Common myeloid progenitor, CD34-positive (primary cell): Measurements from ENCODE around the gene RAPGEF2.

Experiments
- CTCF ChIA-PET: fragments of 350-600 bp; sonication (Branson Sonifier 250); formaldehyde crosslinking; loops from one replicate; lab custom pipeline; 2021; ENCODE audit warnings: antibody characterized with exemption; lab: Charles Lee
- POLR2A ChIA-PET: fragments of 350-600 bp; sonication (Branson Sonifier 250); formaldehyde crosslinking; loops from one replicate; lab custom pipeline; 2021; ENCODE audit warnings: antibody characterized with exemption; lab: Charles Lee
- DNase-seq, 3 donors: peaks; one replicate each; pipeline versions ENCODE4 v3.0.0 to v3.0.0-alpha.2; 2013
- H3K27ac ChIP-seq, 2 experiments: 1 replicate in 1 of 2; 2 replicates in 1 of 2; pipeline ENCODE4 v1.7.0; 2013; ENCODE audit warnings: inconsistent platforms in 2 of 2, low read length in 2 of 2, mild to moderate bottlenecking in 2 of 2, low read depth in 1 of 2, moderate library complexity in 1 of 2; ENCODE audit not compliant: severe bottlenecking in 2 of 2, insufficient read depth in 1 of 2, poor library complexity in 1 of 2
- H3K27me3 ChIP-seq, 5 experiments: replicated peaks in 2 of 5; 1 replicate in 3 of 5; 2 replicates in 2 of 5; pipeline versions ENCODE4 v1.6.1 to v1.7.0; 2013; ENCODE audit warnings: low read length in 4 of 5, mild to moderate bottlenecking in 2 of 5, moderate library complexity in 2 of 5, inconsistent platforms in 1 of 5; ENCODE audit not compliant: insufficient read depth in 5 of 5, control insufficient read depth in 4 of 5
- H3K36me3 ChIP-seq, 4 experiments: 1 replicate in 2 of 4; 2 replicates in 2 of 4; pipeline versions ENCODE4 v1.6.1 to v1.7.0; 2013; ENCODE audit warnings: low read length in 3 of 4, control low read depth in 1 of 4, mild to moderate bottlenecking in 1 of 4; ENCODE audit not compliant: control insufficient read depth in 4 of 4, insufficient read depth in 4 of 4
- H3K4me1 ChIP-seq, 4 experiments: 1 replicate in 3 of 4; 2 replicates in 1 of 4; pipeline versions ENCODE4 v1.6.1 to v1.7.1; 2013; ENCODE audit warnings: low read length in 3 of 4, mild to moderate bottlenecking in 3 of 4, control low read depth in 1 of 4, inconsistent platforms in 1 of 4, moderate library complexity in 1 of 4; ENCODE audit not compliant: control insufficient read depth in 4 of 4, insufficient read depth in 4 of 4; ENCODE audit errors: control extremely low read depth in 1 of 4
- H3K4me3 ChIP-seq, 7 experiments: 1 replicate in 4 of 7; 2 replicates in 3 of 7; pipeline versions ENCODE4 v1.5.1 to v1.7.0; 2013; ENCODE audit warnings: mild to moderate bottlenecking in 7 of 7, low read length in 6 of 7, moderate library complexity in 6 of 7, inconsistent platforms in 2 of 7, low read depth in 2 of 7, control low read depth in 1 of 7; ENCODE audit not compliant: insufficient read depth in 4 of 7, control insufficient read depth in 1 of 7; ENCODE audit errors: extremely low read depth in 1 of 7
- H3K9me3 ChIP-seq, 5 experiments: 1 replicate in 4 of 5; 2 replicates in 1 of 5; pipeline versions ENCODE4 v1.6.1 to v1.7.1; 2013; ENCODE audit warnings: low read length in 4 of 5, mild to moderate bottlenecking in 2 of 5, inconsistent platforms in 1 of 5, low read depth in 1 of 5, moderate library complexity in 1 of 5; ENCODE audit not compliant: control insufficient read depth in 4 of 5, insufficient read depth in 2 of 5; ENCODE audit errors: control extremely low read depth in 1 of 5
- WGBS: methylation state at CpG from one replicate; pipeline ENCODE4 v1.1.5; 2013; ENCODE audit not compliant: insufficient coverage; 5-methylcytosine and 5-hydroxymethylcytosine counted together

RAPGEF2 gene

GRCh38 chr4:159210975-159211374 is 108.1 kb downstream of the RAPGEF2 start:
- no peak overlapping the region for H3K4me3 ChIP-seq
- H3K36me3 ChIP-seq = peaks cover 5 to 16% (median 12%) of the 10 kb centered on the region in 4 experiments
- ChIA-PET CTCF (interaction anchor here (1.1 to 1.4 kb wide), 4 partner anchors 9 to 359 kb away, joined by 3 to 5 read pairs (median 3); no protein-coding TSS in a partner anchor), POLR2A (no interaction called here)
- no peak overlapping the region for H3K27ac ChIP-seq
- DNase-seq = no peak
- peaks cover 10 to 25% (median 18%) of the 10 kb centered on the region in 4 experiments for H3K4me1 ChIP-seq
- WGBS = 100% methylated on average over 1 of the region's 3 CpGs
- no peaks in the 10 kb centered on the region for H3K27me3 ChIP-seq
- no peaks in the 10 kb centered on the region for H3K9me3 ChIP-seq

GRCh38 chr4:159212675-159213293 is 109.9 kb downstream of the RAPGEF2 start:
- DNase-seq = no peak
- Histone ChIP-seq H3K36me3 (peaks cover 6 to 16% (median 13%) of the 10 kb centered on the region in 4 experiments), H3K4me3 (no peak overlapping the region), H3K27me3 (no peaks in the 10 kb centered on the region), H3K27ac (no peak overlapping the region), H3K4me1 (peaks cover 0 to 8% (median 3%) of the 10 kb centered on the region in 4 experiments), H3K9me3 (no peaks in the 10 kb centered on the region)
- ChIA-PET CTCF (interaction anchor here (0.6 to 1.0 kb wide), 2 partner anchors 25 to 55 kb away, joined by 3 read pairs; no protein-coding TSS in a partner anchor), POLR2A (interaction anchor here (0.7 kb wide), 1 partner anchor 233 kb away, joined by 5 read pairs; no protein-coding TSS in a partner anchor)
- WGBS = 100% methylated on average over 4 of the region's 7 CpGs

GRCh38 chr4:159216834-159217233 is 114.0 kb downstream of the RAPGEF2 start:
- H3K4me3 ChIP-seq = no peak overlapping the region
- H3K27ac ChIP-seq = no peak overlapping the region
- WGBS = 100% methylated on average over 5 of the region's 5 CpGs
- no peaks in the 10 kb centered on the region for H3K27me3 ChIP-seq
- H3K36me3 ChIP-seq = peaks cover 2 to 6% (median 5%) of the 10 kb centered on the region in 4 experiments
- DNase-seq = no peak
- no peaks in the 10 kb centered on the region for H3K4me1 ChIP-seq
- POLR2A ChIA-PET = interaction anchor here (0.6 kb wide), 1 partner anchor 75 kb away, joined by 4 read pairs; no protein-coding TSS in a partner anchor
- CTCF ChIA-PET = interaction anchor here (0.6 to 1.9 kb wide), 3 partner anchors 14 to 961 kb away, joined by 3 to 5 read pairs (median 3); no protein-coding TSS in a partner anchor
- no peaks in the 10 kb centered on the region for H3K9me3 ChIP-seq

- Histone ChIP-seq H3K4me1 (no peaks in the 10 kb centered on the region), H3K9me3 (no peaks in the 10 kb centered on the region), H3K36me3 (peaks cover 0 to 6% (median 2%) of the 10 kb centered on the region in 4 experiments), H3K4me3 (no peak overlapping the region), H3K27me3 (no peaks in the 10 kb centered on the region), H3K27ac (no peak overlapping the region)
- ChIA-PET POLR2A (no interaction called here), CTCF (interaction anchor here (1.5 to 1.6 kb wide), 2 partner anchors 16 to 17 kb away, joined by 3 to 4 read pairs; no protein-coding TSS in a partner anchor)
- DNase-seq = no peak
- WGBS = no CpG with 5 or more reads among the region's 1 CpG
Measured at GRCh38 chr4:159219862-159220261, 117.0 kb downstream of the RAPGEF2 start.

- no peak for DNase-seq
- H3K27ac ChIP-seq = no peak overlapping the region
- peaks cover 0 to 5% (median 2%) of the 10 kb centered on the region in 4 experiments for H3K36me3 ChIP-seq
- H3K27me3 ChIP-seq = no peaks in the 10 kb centered on the region
- 87% methylated on average over 5 of the region's 5 CpGs for WGBS
- no peaks in the 10 kb centered on the region for H3K4me1 ChIP-seq
- no peaks in the 10 kb centered on the region for H3K9me3 ChIP-seq
- H3K4me3 ChIP-seq = no peak overlapping the region
- ChIA-PET CTCF (interaction anchor here (1.5 to 1.6 kb wide), 2 partner anchors 17 kb away, joined by 3 to 4 read pairs; no protein-coding TSS in a partner anchor), POLR2A (no interaction called here)
Measured at GRCh38 chr4:159220353-159220752, 117.5 kb downstream of the RAPGEF2 start.

GRCh38 chr4:159221280-159221679 is 118.4 kb downstream of the RAPGEF2 start:
- POLR2A ChIA-PET = no interaction called here
- 80% methylated on average over 1 of the region's 3 CpGs for WGBS
- CTCF ChIA-PET = no interaction called here
- no peaks in the 10 kb centered on the region for H3K9me3 ChIP-seq
- peaks cover 0 to 2% (median 1%) of the 10 kb centered on the region in 4 experiments for H3K36me3 ChIP-seq
- DNase-seq = no peak
- H3K27ac ChIP-seq = no peak overlapping the region
- H3K27me3 ChIP-seq = no peaks in the 10 kb centered on the region
- no peaks in the 10 kb centered on the region for H3K4me1 ChIP-seq
- H3K4me3 ChIP-seq = no peak overlapping the region

- H3K4me3 ChIP-seq = no peak overlapping the region
- POLR2A ChIA-PET = no interaction called here
- H3K4me1 ChIP-seq = no peaks in the 10 kb centered on the region
- H3K27me3 ChIP-seq = no peaks in the 10 kb centered on the region
- CTCF ChIA-PET = no interaction called here
- no peaks in the 10 kb centered on the region for H3K9me3 ChIP-seq
- 80% methylated on average over 1 of the region's 4 CpGs for WGBS
- peaks cover 0 to 2% (median 0%) of the 10 kb centered on the region in 4 experiments for H3K36me3 ChIP-seq
- no peak overlapping the region for H3K27ac ChIP-seq
- no peak for DNase-seq
Measured at GRCh38 chr4:159222043-159222552, 119.2 kb downstream of the RAPGEF2 start.
